HG03521 (cell line): ENCODE data around the gene MUCL3.
A peak's percentile ranks its signal among the peaks of the same experiment; 100 is the strongest.
"Not testable (repeated sequence)": the region's sequence is repeated elsewhere in the genome, so short reads cannot be mapped to it uniquely, and the experiment has no call there.

Experiments
- ATAC-seq: cut with Tn5 transposase; IDR thresholded peaks from one replicate; pipeline ENCODE4 v1.9.1; 2021; ENCODE audit warnings: mild to moderate bottlenecking, moderate library complexity; ENCODE audit not compliant: unreplicated experiment

The MUCL3 gene

DNA sequence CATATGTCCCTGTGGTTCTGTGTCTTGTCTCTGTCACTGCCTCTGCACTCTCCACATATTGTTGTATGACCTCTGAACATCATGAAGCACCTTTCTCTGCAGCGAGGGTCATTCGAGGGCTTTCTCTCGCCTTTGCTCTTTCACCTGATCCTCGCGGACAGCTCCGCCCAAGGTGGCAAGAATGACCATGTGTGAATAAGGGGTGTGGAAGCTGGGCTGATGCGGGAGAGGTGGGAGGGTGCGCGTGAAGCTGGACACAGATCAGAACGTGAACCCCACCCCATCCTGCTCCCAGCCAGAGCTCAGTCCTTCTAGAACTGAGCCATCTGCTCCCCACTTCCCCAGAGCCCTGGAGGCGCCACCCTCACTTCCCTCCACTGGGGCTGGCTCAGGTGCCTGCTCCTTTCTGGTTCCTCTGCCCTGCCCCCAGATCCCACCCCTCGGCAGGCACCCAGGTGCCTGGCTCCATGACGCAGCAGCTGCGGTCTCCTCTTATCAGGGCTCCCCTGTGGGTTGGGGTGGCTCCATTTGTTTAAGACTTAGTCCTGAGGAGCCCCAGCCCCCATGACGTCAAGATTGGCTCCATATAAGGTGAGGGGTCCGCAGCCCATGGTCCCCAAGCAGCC, at the start of gene MUCL3:
Gene MUCL3, plus strand, starts transcription at position 613 of the 626 bp plus-strand sequence. CDS start 27 bp downstream, outside the sequence.
- no peak for ATAC-seq

DNA sequence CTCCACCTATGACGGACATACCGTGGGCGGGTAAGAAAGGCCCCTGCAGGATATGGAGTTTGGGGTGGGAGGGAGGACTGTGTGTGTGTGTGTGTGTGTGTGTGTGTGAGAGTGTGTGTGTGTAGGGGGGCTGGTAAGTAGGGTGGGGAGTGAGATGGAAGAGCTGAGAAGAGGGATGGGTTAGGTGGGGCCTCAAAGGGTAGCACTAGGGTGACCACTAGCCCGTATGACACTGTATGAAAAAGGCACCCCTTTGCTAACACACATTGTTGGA, 49.4 kb upstream of the MUCL3 start:
- no peak for ATAC-seq

DNA sequence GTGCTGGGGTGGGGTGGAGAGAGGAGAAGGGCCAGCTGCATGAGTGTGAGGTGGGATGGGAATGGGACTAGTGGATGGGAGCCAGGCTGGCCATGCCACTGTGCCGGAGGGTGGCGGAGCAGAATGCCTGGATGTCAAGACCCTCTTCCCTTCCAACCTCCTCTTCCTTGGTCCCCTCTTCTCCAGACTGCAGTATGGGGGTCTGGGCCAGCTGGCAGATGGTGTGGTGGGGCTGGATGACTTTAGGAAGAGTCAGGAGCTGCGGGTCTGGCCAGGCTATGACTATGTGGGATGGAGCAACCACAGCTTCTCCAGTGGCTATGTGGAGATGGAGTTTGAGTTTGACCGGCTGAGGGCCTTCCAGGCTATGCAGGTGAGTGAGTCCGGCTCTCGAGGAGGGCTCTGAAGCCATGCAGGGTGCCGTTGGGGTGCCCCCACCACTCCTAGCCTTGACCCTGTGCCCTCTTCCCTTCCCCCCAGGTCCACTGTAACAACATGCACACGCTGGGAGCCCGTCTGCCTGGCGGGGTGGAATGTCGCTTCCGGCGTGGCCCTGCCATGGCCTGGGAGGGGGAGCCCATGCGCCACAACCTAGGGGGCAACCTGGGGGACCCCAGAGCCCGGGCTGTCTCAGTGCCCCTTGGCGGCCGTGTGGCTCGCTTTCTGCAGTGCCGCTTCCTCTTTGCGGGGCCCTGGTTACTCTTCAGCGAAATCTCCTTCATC, 48.8 kb upstream of the MUCL3 start:
- ATAC-seq: no peak

DNA sequence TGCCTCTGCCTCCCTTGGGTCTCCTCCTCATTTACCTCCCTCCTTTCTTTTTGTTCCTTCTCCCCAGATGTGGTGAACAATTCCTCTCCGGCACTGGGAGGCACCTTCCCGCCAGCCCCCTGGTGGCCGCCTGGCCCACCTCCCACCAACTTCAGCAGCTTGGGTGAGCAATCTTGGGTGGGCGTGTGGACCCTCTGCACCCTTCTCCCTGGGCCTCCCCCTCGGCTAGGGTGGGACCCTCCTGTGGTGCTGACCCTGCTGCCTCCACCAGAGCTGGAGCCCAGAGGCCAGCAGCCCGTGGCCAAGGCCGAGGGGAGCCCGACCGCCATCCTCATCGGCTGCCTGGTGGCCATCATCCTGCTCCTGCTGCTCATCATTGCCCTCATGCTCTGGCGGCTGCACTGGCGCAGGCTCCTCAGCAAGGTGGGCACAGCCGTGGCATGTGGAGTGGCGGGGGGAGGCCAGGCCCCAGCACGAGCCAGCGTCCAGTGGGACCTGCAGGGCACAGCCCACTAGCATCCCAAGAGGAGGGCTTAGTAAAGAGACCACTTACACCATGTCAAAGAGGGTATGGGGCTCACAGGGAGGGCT, 47.7 kb upstream of the MUCL3 start:
- ATAC-seq: no peak

DNA sequence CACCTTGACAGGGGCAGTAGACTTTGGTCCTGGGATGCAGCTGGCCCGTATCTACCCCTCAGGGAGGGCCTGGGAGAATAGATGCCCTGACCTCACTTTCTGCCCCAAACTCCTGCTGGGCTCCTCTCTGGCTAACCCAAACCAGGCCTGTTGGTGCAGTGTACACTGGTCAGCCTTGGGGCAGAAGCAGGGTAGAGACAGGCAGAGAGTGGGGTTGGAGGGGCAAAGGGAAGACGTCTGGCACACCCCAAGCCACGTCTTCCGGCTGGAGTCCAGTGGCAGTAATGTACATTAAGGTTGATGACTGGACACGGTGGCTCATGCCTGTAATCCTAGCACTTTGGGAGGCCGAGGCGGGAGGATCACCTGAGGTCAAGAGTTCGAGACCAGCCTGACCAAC, 47.1 kb upstream of the MUCL3 start:
- no peak for ATAC-seq

GRCh38 chr6:30894381-30894780, 46.4 kb upstream of the MUCL3 start:
- ATAC-seq: no peak

DNA sequence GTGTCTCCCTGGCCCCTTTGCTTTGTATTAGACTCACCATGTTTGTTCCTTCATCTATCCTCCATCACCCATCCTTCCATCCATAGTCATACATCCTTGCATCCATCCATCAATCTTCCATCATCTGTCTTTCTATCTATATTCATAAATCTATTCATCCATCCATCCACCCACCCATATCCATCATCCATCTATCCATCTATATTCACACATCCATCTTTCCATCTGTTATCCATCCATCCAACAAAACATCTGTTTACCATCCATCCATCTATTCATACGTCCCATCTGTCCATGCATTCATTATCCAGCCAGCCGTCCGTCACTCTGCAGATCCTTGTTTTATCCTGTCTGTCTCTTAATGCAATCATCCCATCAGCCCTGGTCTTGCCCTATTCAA, 45.8 kb upstream of the MUCL3 start:
- ATAC-seq: no peak

DNA sequence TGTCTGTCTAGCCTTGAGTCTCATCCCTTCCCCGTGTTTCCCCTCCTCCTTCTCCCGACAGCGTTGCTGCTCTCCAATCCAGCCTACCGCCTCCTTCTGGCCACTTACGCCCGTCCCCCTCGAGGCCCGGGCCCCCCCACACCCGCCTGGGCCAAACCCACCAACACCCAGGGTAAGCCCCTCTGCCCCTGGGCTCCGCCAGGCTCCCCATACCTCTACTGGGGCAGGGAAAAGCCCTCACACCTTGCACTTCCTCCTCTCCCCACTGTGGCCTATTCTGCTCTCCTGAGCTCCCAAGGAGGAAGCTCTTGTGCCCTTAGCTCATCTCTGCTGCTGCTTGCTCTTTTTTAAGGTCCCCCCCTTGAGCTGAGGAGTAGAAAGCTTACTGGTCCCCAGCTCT, 45.4 kb upstream of the MUCL3 start:
- ATAC-seq: no peak

- ATAC-seq: no peak
Observed at GRCh38 chr6:30896541-30896940, 44.2 kb upstream of the MUCL3 start.

DNA sequence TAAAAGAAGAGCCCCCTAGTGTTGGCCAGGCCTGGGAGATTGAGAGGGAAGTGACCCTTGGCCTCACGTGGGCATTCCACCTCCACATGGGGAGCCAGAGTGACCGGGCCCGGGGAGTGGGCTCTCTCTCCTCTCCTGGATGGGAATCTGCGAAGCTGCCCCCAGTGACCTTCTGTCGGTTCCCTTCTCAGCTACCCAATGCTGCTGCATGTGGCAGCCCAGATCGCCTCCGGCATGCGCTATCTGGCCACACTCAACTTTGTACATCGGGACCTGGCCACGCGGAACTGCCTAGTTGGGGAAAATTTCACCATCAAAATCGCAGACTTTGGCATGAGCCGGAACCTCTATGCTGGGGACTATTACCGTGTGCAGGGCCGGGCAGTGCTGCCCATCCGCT, 42.9 kb upstream of the MUCL3 start:
- ATAC-seq: no peak

DNA sequence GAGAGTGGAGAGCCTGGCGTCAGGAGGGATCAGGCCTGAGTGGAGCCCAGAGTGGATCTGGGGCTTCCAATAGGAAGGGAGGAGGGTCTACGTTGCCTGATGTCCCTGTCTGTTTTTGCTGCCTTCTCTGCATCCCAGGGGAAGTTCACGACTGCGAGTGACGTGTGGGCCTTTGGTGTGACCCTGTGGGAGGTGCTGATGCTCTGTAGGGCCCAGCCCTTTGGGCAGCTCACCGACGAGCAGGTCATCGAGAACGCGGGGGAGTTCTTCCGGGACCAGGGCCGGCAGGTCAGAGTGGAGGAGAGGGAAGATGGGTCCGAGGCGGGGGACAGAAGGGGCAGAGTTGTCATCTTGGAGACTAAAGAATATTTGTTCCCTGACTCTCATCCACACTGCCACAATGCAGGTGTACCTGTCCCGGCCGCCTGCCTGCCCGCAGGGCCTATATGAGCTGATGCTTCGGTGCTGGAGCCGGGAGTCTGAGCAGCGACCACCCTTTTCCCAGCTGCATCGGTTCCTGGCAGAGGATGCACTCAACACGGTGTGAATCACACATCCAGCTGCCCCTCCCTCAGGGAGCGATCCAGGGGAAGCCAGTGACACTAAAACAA, 41.9 kb upstream of the MUCL3 start:
- no peak for ATAC-seq

- ATAC-seq: no peak
Observed at GRCh38 chr6:30900863-30901417, 39.8 kb upstream of the MUCL3 start.

DNA sequence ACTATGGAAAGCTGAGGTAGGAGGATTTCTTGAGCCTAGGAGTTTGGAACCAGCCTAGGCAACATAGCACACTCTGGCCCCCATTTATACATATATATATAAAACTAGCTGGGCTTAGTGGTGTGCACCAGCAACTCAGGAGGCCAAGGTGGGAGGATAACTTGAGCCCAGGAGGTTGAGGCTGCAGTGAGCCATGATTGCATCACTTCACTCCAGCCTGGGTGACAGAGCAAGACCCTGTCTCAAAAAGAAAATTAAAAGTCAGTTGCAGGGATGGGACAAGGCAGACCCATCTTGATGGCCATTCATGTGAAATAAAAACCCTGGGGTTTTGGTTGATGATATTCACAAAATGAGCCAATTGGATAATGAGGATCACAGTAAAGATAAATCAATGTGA, 39.3 kb upstream of the MUCL3 start:
- ATAC-seq: no peak

DNA sequence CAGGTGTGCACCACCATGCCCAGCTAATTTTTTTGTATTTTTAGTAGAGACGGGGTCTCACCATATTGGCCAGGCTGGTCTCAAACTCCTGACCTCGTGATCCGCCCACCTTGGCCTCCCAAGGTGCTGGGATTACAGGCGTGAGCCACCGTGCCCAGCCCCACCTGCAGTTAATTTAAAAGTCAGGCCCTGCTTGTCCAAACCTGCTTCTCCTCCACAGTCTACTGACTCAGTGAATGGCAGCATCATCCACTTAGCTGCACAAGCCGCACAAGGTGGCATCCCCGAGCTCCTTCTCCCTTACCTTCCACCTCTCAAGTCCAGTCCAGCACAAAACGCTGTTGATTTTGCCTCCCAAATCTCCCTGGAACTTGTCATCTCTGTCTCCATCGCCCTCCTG, 38.6 kb upstream of the MUCL3 start:
- ATAC-seq: not testable (repeated sequence)

DNA sequence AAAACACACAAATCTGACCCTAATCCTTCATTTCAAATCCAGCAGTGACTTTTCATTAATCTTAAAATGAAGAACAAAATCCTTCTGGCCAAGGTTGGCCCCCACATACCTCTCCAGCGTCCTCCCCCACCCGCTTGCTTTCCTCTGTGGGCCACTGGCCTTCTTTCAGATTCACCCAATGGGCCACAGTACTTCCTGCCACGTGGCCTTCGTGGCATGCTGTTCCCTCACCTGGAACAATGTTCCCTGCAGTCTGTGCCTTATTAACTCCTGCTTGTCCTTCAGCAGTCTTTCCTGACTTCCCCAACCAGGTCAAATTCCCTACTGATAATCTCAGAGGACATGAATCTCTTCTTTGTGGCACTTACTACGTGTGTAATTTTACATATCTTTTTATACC, 38.1 kb upstream of the MUCL3 start:
- no peak for ATAC-seq

DNA sequence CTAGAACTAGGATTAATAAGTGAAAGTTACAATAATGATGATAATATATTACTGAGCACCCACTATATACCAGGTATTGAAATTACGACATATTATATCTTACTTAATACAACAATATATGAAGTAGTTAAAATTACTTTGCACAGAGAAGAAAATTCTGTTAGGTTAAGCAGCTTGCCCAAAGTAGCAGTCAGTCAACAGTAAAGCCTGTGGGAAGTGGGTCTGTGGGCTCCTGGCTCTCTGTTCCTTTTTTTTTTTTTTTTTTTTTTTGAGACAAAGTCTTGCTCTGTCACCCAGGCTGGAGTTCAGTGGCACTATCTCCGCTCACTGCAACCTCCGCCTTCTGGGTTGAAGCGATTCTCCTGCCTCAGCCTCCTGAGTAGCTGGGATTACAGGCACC, 37.5 kb upstream of the MUCL3 start:
- no peak for ATAC-seq

GRCh38 chr6:30907290-30907757, 33.4 kb upstream of the MUCL3 start:
- ATAC-seq: not testable (repeated sequence)

- peak; percentile 96 for ATAC-seq
Observed at GRCh38 chr6:30907758-30908591, 32.8 kb upstream of the MUCL3 start, which contains the start of gene GTF2H4. GTF2H4 (plus strand) TSS chr6:30908207.

DNA sequence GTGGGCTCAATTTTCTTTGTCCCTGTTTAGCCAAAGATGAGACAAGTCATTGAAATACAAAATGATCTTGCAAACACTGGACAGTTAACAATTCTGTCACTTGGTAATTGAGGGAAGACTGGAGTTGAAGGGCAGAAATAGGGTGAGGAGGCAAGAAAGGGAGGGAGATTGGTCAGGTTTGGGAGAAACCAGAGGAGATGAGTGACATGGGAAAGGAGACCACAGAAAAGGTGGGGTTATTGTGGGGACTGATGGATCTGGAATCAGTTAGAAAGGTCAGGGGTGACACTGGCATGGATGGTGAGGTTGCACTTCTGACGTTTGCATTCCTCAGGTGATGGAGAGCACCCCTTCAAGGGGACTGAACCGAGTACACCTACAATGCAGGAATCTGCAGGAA, 32.1 kb upstream of the MUCL3 start:
- no peak for ATAC-seq

DNA sequence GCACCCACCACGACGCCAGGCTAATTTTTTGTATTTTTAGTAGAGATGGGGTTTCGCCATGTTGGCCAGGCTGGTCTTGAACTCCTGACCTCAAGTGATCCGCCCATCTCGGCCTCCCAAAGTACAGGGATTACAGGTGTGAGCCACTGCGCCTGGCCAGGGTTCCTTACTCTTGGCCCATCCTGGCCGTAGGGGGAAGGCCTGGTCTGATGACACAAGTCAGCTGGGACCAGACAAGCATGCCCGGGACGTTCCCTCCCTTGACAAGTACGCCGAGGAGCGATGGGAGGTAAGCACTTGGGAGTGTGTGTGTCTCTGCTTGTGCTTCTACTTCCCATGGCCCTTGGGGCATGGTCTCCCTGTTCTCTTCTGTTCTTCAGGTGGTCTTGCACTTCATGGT, 30.3 kb upstream of the MUCL3 start:
- not testable (repeated sequence) for ATAC-seq
